ENCODE measurements around the gene TBC1D8.

The TBC1D8 gene

DNA sequence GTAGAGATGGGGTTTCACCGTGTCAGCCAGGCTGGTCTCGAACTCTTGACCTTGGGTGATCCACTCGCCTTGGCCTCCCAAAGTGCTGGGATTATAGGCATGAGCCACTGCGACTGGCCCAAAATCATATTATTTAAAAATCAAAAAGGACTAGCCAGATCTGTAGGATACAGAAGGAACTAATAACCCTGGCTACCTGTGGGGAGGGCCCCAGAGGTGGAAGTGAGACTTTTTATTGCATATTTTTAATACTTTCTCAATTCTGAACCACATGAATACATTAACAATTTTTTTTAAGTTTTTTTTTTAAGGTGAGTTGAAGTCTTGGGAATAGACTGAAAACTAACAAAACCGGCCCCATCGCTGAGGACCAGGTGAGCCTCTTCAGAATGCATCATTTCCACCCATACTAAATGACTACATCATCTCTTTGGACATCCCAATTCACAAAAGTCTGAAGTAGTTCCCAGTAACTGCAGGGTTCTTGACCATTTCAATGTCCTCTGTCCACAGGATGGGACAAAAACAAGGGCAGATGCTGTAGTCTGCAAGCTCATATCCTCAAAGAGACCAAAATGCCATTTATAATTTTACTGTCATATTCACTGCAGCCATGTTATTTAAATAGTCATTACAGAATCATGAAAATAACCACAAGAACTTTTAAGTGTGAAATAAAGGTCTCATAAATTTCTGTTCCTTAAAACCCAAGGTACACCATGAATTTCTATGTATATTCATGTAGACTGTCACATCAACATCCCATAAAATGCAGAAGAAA lies 127.7 kb downstream of the TBC1D8 start:
- no peak for DNase-seq

GRCh38 chr2:101022221-101022620 lies 129.0 kb downstream of the TBC1D8 start:
- no peak for DNase-seq

GRCh38 chr2:101018934-101019333 lies 132.2 kb downstream of the TBC1D8 start:
- no peak for DNase-seq

- no peak for DNase-seq
Measured at GRCh38 chr2:101017371-101017770, 133.8 kb downstream of the TBC1D8 start.

GRCh38 chr2:101014264-101014857 lies 136.8 kb downstream of the TBC1D8 start:
- no peak for DNase-seq

DNA sequence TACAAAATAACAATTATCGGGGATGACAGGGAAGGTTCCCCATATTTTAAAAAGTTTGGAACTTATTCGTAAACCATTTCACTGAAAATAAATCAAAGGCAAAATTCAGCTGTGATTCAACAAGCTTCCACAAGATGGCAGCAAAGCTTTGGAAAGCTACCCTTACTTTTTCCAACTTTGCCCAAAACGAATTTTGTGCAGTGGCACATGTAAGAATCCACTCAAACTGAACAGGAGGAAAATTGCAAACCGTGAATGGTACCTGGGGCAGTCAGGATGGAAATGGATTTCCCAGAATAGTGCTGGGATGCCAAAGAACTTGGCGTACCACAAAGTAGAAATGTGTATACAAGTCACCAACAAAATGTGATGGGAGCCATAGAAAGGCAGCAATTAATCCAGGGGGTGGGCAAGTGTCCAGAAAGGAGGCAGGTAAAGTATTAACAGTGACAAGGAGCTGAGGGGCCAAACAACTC lies 138.4 kb downstream of the TBC1D8 start:
- DNase-seq = no peak

DNA sequence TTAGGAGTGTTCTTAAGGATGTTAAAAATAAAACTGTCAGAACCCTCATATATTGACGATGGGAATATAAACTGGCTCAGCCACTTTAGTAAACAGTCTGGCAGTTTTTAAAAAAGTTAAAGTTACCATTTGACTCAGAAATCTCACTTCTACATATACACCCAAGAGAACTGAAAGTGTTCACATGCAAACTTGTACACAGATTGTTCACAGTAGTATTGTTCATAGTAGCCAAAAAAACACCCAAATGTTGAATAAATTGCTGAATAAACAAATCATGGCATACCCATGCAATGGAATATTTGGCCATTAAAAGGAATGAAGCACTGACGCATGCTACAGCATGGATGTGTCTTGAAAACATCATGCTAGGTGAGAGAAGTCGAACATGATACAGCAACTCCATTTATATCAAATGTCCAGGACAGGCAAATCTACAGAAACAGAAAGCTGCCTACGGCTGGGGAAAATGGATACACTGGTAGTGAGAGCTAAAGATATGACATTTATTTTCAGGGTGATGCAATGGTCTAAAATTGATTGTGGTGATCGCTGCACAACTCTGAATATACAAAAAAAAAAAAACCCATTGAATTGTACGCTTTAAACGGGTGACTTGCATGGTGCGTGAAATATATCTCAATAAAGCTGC lies 139.0 kb downstream of the TBC1D8 start:
- no peak for DNase-seq

DNA sequence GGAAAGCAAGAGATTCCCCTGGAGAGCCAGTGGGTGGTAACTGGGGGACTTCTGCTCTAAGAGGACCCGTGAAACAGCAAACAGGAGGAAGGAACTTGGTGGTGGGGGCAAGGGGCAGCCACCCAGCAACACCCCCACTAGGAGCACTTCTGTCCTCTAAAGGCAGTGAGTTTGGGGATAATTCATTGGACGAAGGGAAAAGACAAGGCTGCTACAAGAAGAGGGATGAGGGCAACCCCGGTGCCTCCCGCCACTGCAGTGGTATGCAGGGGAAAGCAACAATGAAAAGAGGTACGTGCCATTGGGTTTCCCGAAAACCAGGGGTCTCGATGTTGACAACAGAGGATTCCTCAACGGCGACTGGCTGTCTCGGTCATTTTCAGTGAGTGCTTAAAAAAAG lies 140.0 kb downstream of the TBC1D8 start:
- DNase-seq = no peak

DNA sequence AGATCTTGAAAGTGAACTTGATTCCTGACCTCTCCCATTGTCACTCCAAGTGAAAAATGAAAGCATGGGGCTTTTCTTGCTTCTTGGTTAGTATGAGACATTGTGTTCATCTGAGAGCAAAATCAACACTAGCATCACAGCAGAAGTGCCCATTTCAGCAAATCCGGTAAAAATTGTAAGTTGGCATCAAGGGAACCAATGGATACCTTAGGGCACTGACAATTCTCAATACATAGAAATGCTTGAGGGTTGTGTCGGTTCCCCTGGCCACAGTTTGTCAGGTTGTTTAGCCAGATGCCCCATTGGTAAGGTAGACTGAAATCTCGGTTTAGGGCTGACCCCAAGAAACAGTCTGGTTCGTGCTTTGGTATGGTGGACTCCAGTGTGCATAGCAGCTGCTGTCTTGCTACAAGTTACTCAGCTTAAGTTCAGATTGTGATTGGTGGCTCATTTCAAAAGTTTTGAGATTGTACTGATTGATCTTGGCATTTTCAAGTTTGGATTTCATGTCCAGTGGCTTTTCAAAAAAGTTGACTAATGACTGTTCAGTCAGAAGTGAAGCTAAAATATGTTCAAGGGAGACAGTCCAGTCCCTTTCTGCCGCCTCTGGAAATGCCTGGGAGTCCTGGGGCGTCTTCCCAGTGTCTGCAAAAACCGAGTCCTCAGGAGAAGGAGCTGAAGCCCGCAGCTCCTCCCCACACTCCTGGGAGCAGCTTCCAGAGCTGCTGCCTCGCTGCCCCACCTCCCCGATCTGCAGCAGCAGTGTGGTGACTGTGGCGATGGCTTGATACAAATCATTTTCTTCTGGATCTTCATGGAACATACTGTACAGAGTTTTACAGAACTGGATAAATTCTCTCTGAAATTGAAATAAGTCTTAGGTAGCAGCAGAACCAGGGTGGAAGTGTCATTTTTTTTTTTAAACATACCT lies 143.5 kb downstream of the TBC1D8 start:
- DNase-seq = no peak

DNA sequence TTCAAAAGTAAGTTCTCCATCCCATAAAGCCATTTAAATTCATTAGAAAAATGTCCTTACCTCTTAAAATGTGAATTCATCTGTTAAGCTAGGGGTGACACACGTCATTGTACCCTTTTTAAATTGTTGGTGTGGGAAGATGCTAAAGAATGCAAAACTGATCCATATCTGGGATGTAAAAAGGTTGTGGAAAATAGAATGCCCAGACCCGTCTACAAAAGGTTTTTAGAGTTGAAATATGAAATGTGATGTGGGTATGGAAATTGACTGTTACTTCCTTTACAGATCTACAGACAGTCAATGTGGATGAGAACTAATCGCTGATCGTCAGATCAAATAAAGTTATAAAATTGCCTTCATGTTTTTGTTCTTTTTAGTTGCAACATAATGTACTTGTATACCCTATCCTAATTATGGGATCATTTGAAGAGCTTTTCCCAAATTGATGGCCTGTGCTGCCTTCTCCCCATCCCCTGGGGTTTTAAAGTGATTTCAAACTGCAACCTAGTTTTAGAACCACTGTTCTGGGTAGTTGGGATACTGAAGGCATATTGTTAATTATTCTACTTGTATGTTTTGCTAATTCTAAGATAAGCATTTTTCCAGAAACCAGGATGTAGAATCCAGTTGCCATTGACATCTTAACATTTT lies 145.0 kb downstream of the TBC1D8 start:
- DNase-seq = no peak

DNA sequence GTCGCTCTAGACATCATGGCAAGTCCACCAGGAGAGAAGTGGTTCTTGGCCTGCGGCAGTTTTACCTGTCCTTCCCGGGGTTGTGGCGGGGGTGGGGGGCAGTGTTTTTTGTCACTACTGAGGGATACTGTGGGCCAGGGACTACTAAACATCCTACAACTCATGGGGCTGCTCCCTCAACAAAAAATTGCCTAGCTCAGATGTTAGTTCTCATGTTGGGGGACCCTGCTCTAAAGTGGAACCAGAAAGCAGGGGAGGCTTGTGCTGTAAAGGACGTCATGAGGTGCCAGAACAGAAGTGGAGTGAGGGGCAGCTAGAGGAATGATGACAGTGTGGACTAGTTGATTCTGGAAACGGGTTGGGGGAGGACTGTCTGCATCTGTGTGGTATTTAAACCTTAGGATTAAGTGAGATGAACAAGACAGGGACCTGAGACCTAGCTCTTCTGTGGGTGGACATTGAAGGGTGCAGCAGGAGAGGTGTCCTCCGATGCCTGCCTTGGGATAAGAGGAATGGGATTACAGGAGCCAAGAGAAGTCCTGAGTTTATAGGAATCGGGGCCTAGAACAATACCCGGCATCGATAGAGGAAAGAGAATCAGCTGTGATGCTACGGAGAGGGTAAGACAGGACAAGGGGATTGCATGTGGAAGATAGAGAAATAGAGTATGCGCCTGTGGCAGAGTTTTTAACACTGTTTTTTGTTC lies 146.4 kb downstream of the TBC1D8 start:
- DNase-seq = no peak

DNA sequence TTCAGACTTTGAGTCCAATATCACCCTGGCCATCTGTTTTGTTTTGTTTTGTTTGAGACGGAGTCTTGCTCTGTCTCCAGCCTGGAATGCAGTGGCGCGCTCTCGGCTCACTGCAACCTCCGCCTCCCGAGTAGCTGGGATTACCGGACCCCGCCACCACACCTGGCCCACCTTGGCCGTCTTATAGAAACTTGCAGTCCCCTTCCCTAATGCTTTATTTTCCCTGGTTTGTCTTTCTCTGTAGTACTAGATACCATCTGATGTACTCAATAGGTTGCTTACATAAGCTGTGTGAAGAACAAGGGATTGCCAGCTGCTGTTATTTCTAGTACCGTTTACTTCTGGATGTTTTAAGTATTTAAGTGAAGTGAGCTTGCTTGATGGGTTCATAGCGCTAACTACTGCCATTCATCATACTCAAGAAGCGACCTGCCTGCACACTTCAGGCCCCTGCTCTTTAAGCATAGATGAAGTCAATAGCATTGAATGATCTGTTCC lies 147.9 kb downstream of the TBC1D8 start:
- DNase-seq = no peak

DNA sequence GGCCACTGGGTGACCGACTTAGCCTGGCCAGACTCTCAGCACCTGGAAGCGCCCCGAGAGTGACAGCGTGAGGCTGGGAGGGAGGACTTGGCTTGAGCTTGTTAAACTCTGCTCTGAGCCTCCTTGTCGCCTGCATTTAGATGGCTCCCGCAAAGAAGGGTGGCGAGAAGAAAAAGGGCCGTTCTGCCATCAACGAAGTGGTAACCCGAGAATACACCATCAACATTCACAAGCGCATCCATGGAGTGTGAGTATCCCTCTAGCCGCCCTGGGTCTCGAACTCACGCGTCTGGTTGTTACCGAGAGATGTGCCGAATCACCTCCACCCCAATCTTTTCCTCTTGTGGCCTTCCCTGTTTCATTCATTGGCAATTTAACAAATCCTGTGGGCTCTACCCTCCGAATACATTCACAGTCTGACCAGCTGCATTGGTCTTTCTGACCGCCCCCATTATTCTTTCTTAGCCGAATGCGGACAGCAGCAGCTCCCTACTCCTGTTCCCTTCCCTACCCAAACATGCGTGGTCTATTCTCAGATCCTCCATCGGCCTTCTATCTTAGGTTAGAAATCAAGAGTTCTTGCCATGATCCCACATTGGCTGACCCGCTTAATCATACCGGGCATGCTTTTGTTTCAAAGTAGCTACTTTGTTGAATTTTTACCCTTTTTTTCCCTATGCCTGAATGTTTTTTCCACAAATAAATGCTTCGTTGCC lies 148.5 kb downstream of the TBC1D8 start:
- DNase-seq = no peak

GRCh38 chr2:101001691-101002561 lies 149.3 kb downstream of the TBC1D8 start, which contains the start of gene RPL31:
Gene RPL31, plus strand, starts transcription at chr2:101002289. Its CDS starts 413 bp downstream, at chr2:101002702.
- DNase-seq = peak; percentile 93

GRCh38 chr2:100999995-101000394 lies 151.2 kb downstream of the TBC1D8 start:
- no peak for DNase-seq

GRCh38 chr2:100998235-100998573 lies 153.0 kb downstream of the TBC1D8 start:
- DNase-seq = no peak

GRCh38 chr2:100997509-100998234 lies 153.5 kb downstream of the TBC1D8 start:
- DNase-seq = no peak

DNA sequence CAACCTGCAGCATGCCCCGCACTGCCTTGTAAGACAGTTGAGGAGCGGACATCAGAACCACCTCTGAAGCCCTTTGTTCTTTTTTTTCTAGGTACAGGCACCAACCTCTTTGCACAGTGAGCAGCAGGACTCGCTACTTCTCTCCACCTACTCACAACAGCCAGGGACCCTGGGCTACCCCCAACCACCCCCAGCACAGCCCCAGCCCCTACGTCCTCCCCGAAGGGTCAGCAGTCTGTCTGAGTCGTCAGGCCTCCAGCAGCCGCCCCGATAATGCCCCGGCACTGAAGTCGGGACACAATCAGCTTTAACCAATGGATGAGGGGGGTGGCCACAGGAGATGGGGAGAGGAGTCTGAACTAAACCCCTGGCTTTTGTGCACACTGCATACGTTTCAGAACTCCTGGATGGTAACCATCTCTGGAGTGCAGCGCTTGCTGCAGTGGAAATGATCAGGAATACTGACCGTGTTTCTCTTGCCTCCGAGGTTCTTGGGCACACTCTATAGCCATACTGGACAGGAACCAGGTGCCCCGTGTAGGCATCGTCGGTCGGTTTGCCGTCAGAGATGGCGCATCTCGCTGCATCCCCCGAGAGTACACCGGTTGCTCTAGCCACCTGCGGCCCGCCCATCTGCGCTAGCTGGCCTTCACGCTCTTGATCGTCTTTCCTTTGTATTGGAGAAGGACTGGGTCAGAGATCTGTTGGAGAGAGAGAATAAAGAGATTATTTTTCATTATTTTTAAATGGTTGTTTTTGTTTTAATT lies 155.7 kb downstream of the TBC1D8 start:
- no peak for DNase-seq
